ENCODE results near the gene PEAR1. TPM values are rescaled to one million over a fixed set of nuclear protein-coding genes. Genes with fewer than 3 reads are reported as not detected.

The PEAR1 gene
- total RNA-seq, 1 experiment from 2014 or later = 9.8 TPM

GRCh38 chr1:156889802-156890580 is 3.5 kb upstream of the PEAR1 start:
- Histone ChIP-seq H3K4me3 (no peak overlapping the region), H3K9me2 (ENCODE audit: insufficient read depth) (no peaks in the 10 kb centered on the region), H3K4me2 (no peak overlapping the region), H2AFZ (no peak overlapping the region), H3F3A (ENCODE audit: insufficient read depth, low read depth) (peaks cover 6% of the 10 kb centered on the region; the same call in 1 of the 2 replicates), H3K36me3 (ENCODE audit: low read depth) (no peaks in the 10 kb centered on the region), H3K79me2 (ENCODE audit: low read depth) (no peaks in the 10 kb centered on the region), H3K27ac (no peak overlapping the region), H4K20me1 (ENCODE audit: insufficient read depth) (no peaks in the 10 kb centered on the region), H3K27me3 (ENCODE audit: insufficient read depth, low read depth) (peaks cover 18% of the 10 kb centered on the region), H3K9me3 (ENCODE audit: insufficient read depth, low read depth) (no peaks in the 10 kb centered on the region), H3K4me1 (replicated peaks; ENCODE audit: insufficient read depth) (no peaks in the 10 kb centered on the region; the same call in 1 of the 2 replicates)
- intact Hi-C loops (cut with micrococcal nuclease; ENCODE audit: unreplicated experiment) = loop anchor here (1.0 to 10.0 kb wide), 6 partner anchors 93 to 267 kb away; no protein-coding TSS in a partner anchor
- POLR2A ChIA-PET (ENCODE audit: unreplicated experiment) = interaction anchor here (0.8 kb wide), 1 partner anchor 1152 kb away, joined by 5 read pairs; no protein-coding TSS in a partner anchor
- peak; percentile 59 to 77 for DNase-seq
- TF ChIP-seq EZH2 (IDR thresholded peaks at IDR 0.05; ENCODE audit: low read depth) (no peak), CTCF (conservative IDR thresholded peaks at IDR 0.05) (peak; percentile 91)
- BruUV-seq (replicated peaks) = no TSS peak
- CTCF ChIA-PET = interaction anchor here (0.6 to 2.7 kb wide), 9 partner anchors 9 to 262 kb away, joined by 3 to 11 read pairs (median 4); no protein-coding TSS in a partner anchor

- peak overlapping the region; percentile 24; the same call in 1 of the 2 replicates for H3K4me3 ChIP-seq
- peak overlapping the region; percentile 60 for H3K4me2 ChIP-seq
- TF ChIP-seq CTCF (conservative IDR thresholded peaks at IDR 0.05) (peak; percentile 87), EZH2 (IDR thresholded peaks at IDR 0.05; ENCODE audit: low read depth) (no peak)
- peaks cover 22% of the 10 kb centered on the region for H3F3A ChIP-seq (ENCODE audit: insufficient read depth, low read depth)
- no peaks in the 10 kb centered on the region for H4K20me1 ChIP-seq (ENCODE audit: insufficient read depth)
- CTCF ChIA-PET = interaction anchor here (0.6 to 0.9 kb wide), 5 partner anchors 14 to 203 kb away, joined by 4 to 11 read pairs (median 7); partner anchors contain the start of gene LRRC71
- POLR2A ChIA-PET (ENCODE audit: unreplicated experiment) = interaction anchor here (0.6 kb wide), 1 partner anchor 37 kb away, joined by 6 read pairs; no protein-coding TSS in a partner anchor
- peak; percentile 75 to 91 for DNase-seq
- H3K27me3 ChIP-seq (ENCODE audit: insufficient read depth, low read depth) = peaks cover 8% of the 10 kb centered on the region
- no peaks in the 10 kb centered on the region for H3K79me2 ChIP-seq (ENCODE audit: low read depth)
- H3K27ac ChIP-seq = no peak overlapping the region
- peaks cover 23% of the 10 kb centered on the region for H3K4me1 ChIP-seq (replicated peaks; ENCODE audit: insufficient read depth)
- no peaks in the 10 kb centered on the region for H3K36me3 ChIP-seq (ENCODE audit: low read depth)
- no TSS peak for BruUV-seq (replicated peaks)
- H3K9me3 ChIP-seq (ENCODE audit: insufficient read depth, low read depth) = no peaks in the 10 kb centered on the region
- no peak overlapping the region; the same call in 1 of the 2 replicates for H2AFZ ChIP-seq
- intact Hi-C loops (cut with micrococcal nuclease; ENCODE audit: unreplicated experiment) = loop anchor here (1.0 to 10.0 kb wide), 6 partner anchors 28 to 265 kb away; partner anchors contain the start of gene LRRC71
- no peaks in the 10 kb centered on the region for H3K9me2 ChIP-seq (ENCODE audit: insufficient read depth)
Observed at GRCh38 chr1:156892190-156893047, 1.1 kb upstream of the PEAR1 start.

- POLR2A ChIA-PET (ENCODE audit: unreplicated experiment) = no interaction called here
- H3K79me2 ChIP-seq (ENCODE audit: low read depth) = no peaks in the 10 kb centered on the region
- H3F3A ChIP-seq (ENCODE audit: insufficient read depth, low read depth) = peaks cover 28% of the 10 kb centered on the region
- H3K9me2 ChIP-seq (ENCODE audit: insufficient read depth) = no peaks in the 10 kb centered on the region
- CTCF ChIA-PET = no interaction called here
- no peak overlapping the region for H3K27ac ChIP-seq
- DNase-seq = no peak
- intact Hi-C loops (cut with micrococcal nuclease; ENCODE audit: unreplicated experiment) = loop anchor here (5.0 to 10.0 kb wide), 2 partner anchors 181 to 263 kb away; no protein-coding TSS in a partner anchor
- peaks cover 39% of the 10 kb centered on the region for H3K4me1 ChIP-seq (replicated peaks; ENCODE audit: insufficient read depth)
- no peaks in the 10 kb centered on the region for H4K20me1 ChIP-seq (ENCODE audit: insufficient read depth)
- TF ChIP-seq CTCF (conservative IDR thresholded peaks at IDR 0.05) = no peak
- TF ChIP-seq EZH2 (IDR thresholded peaks at IDR 0.05; ENCODE audit: low read depth) = no peak
- no peak overlapping the region for H3K4me3 ChIP-seq
- no peaks in the 10 kb centered on the region for H3K36me3 ChIP-seq (ENCODE audit: low read depth)
- H3K9me3 ChIP-seq (ENCODE audit: insufficient read depth, low read depth) = no peaks in the 10 kb centered on the region
- peaks cover 8% of the 10 kb centered on the region; the same call in 1 of the 2 replicates for H3K27me3 ChIP-seq (ENCODE audit: insufficient read depth, low read depth)
- H2AFZ ChIP-seq = no peak overlapping the region
- H3K4me2 ChIP-seq = no peak overlapping the region
- no TSS peak for BruUV-seq (replicated peaks)
Observed at GRCh38 chr1:156894001-156894400, 483 bp downstream of the PEAR1 start.
